Measurements from ENCODE around the gene FAF1. TPM values are rescaled to one million over a fixed set of nuclear protein-coding genes. Genes with fewer than 3 reads are reported as not detected.
A peak's percentile ranks its signal among the peaks of the same experiment; 100 is the strongest.
"Not testable (repeated sequence)": the region's sequence is repeated elsewhere in the genome, so short reads cannot be mapped to it uniquely, and the experiment has no call there.

The FAF1 gene
- total and polyA plus RNA-seq, 4 donors: 27.2 to 51.6 (median 37.1) TPM

GRCh38 chr1:50959303-50959912 lies 659 bp downstream of the FAF1 start:
- DNase-seq (peak; percentile 27 to 33 (median 27)), ATAC-seq (ENCODE audit: insufficient read depth, low FRiP score) (no peak)
- H3K9me3 ChIP-seq (ENCODE audit: control insufficient read depth in 4 of 4, insufficient read depth in 3 of 4, low read length in 3 of 4): no peaks in the 10 kb centered on the region
- peaks cover 0 to 2% (median 0%) of the 10 kb centered on the region in 3 donors for H3K27me3 ChIP-seq (ENCODE audit: control insufficient read depth in 3 of 3, insufficient read depth in 3 of 3, low read length in 2 of 3)
- H3K4me1 ChIP-seq (ENCODE audit: control insufficient read depth in 5 of 5, insufficient read depth in 5 of 5, low read length in 5 of 5): peaks cover 0 to 10% (median 2%) of the 10 kb centered on the region in 5 donors
- peak overlapping the region in 1 of 2 donors; percentile 85 for H3K9ac ChIP-seq (ENCODE audit: insufficient read depth in 1 of 2, low read length in 2 of 2)
- TF ChIP-seq, protein P1, sequence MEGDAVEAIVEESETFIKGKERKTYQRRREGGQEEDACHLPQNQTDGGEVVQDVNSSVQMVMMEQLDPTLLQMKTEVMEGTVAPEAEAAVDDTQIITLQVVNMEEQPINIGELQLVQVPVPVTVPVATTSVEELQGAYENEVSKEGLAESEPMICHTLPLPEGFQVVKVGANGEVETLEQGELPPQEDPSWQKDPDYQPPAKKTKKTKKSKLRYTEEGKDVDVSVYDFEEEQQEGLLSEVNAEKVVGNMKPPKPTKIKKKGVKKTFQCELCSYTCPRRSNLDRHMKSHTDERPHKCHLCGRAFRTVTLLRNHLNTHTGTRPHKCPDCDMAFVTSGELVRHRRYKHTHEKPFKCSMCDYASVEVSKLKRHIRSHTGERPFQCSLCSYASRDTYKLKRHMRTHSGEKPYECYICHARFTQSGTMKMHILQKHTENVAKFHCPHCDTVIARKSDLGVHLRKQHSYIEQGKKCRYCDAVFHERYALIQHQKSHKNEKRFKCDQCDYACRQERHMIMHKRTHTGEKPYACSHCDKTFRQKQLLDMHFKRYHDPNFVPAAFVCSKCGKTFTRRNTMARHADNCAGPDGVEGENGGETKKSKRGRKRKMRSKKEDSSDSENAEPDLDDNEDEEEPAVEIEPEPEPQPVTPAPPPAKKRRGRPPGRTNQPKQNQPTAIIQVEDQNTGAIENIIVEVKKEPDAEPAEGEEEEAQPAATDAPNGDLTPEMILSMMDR (IDR thresholded peaks at IDR 0.05; ENCODE audit: control extremely low read depth, extremely low read depth): no peak
- 0 to 1% methylated on average over 36 to 38 of the region's 38 CpGs for WGBS, 2 donors
- peaks cover 0 to 2% (median 0%) of the 10 kb centered on the region in 4 donors for H3K36me3 ChIP-seq (ENCODE audit: control insufficient read depth in 4 of 4, insufficient read depth in 4 of 4, low read length in 4 of 4)
- peak overlapping the region; percentile 85 to 91 for H3K27ac ChIP-seq (ENCODE audit: low read depth in 1 of 2, low read length in 1 of 2)
- peak overlapping the region; percentile 97 for H3K4me3 ChIP-seq

- TF ChIP-seq, protein P1 (IDR thresholded peaks at IDR 0.05; ENCODE audit: control extremely low read depth, extremely low read depth): no peak
- no peak overlapping the region for H3K27ac ChIP-seq (ENCODE audit: low read depth in 1 of 2, low read length in 1 of 2)
- H3K4me1 ChIP-seq (ENCODE audit: control insufficient read depth in 5 of 5, insufficient read depth in 5 of 5, low read length in 5 of 5): peaks cover 0 to 7% (median 2%) of the 10 kb centered on the region in 5 donors
- DNase-seq (no peak), ATAC-seq (ENCODE audit: insufficient read depth, low FRiP score) (no peak)
- H3K9me3 ChIP-seq (ENCODE audit: control insufficient read depth in 4 of 4, insufficient read depth in 3 of 4, low read length in 3 of 4): no peaks in the 10 kb centered on the region
- 65 to 84% methylated on average over 1 of the region's 1 CpG for WGBS, 2 donors
- peaks cover 0 to 3% (median 0%) of the 10 kb centered on the region in 4 donors for H3K36me3 ChIP-seq (ENCODE audit: control insufficient read depth in 4 of 4, insufficient read depth in 4 of 4, low read length in 4 of 4)
- H3K27me3 ChIP-seq (ENCODE audit: control insufficient read depth in 3 of 3, insufficient read depth in 3 of 3, low read length in 2 of 3): no peaks in the 10 kb centered on the region
- H3K9ac ChIP-seq (ENCODE audit: insufficient read depth in 1 of 2, low read length in 2 of 2): no peak overlapping the region
- H3K4me3 ChIP-seq: no peak overlapping the region
Observed at GRCh38 chr1:50955116-50955515, 5.0 kb downstream of the FAF1 start.

DNA sequence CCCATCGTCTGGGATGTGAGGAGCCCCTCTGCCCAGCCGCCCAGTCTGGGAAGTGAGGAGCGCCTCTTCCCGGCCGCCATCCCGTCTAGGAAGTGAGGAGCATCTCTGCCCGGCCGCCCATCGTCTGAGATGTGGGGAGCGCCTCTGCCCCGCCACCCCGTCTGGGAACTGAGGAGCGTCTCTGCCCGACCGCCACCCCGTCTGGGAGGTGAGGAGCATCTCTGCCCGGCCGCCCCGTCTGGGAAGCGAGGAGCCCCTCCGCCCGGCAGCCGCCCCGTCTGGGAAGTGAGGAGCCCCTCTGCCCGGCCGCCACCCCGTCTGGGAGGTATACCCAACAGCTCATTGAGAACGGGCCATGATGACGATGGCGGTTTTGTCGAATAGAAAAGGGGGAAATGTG lies 7.5 kb downstream of the FAF1 start:
- not testable (repeated sequence) for H3K4me1 ChIP-seq (ENCODE audit: control insufficient read depth in 5 of 5, insufficient read depth in 5 of 5, low read length in 5 of 5)
- WGBS, 2 donors: 93 to 96% methylated on average over 28 to 31 of the region's 31 CpGs

DNA sequence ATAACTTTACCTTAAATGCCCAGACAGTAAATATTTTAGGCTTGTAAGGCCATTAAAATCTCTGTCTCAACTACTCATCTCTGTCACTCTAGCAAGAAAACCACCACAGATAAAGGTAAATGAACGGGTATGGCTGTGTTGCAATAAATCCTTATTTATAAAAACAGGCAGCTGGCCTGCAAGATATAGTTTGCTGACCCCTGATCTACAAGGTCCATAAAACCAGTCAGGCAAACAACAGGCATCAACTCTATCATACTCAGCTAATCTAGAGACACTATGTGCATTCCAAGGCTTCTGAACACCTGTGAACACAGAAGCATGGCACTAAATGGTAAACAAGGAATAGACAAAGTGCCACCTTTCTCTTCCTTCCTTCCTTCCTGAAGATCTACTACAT lies 9.7 kb downstream of the FAF1 start:
- no peaks in the 10 kb centered on the region for H3K27me3 ChIP-seq (ENCODE audit: control insufficient read depth in 3 of 3, insufficient read depth in 3 of 3, low read length in 2 of 3)

More for the DNA sequence above, 7.5 kb downstream of the FAF1 start:
- not testable (repeated sequence) for ATAC-seq (ENCODE audit: insufficient read depth, low FRiP score); H3K9ac ChIP-seq (ENCODE audit: insufficient read depth in 1 of 2, low read length in 2 of 2); H3K27me3 ChIP-seq (ENCODE audit: control insufficient read depth in 3 of 3, insufficient read depth in 3 of 3, low read length in 2 of 3); H3K36me3 ChIP-seq (ENCODE audit: control insufficient read depth in 4 of 4, insufficient read depth in 4 of 4, low read length in 4 of 4); H3K9me3 ChIP-seq (ENCODE audit: control insufficient read depth in 4 of 4, insufficient read depth in 3 of 4, low read length in 3 of 4); H3K27ac ChIP-seq (ENCODE audit: low read depth in 1 of 2, low read length in 1 of 2); DNase-seq; H3K4me3 ChIP-seq

More for the DNA sequence above, 9.7 kb downstream of the FAF1 start:
- WGBS, 2 donors: 34 to 67% methylated on average over 1 of the region's 1 CpG
- DNase-seq: no peak
- Histone ChIP-seq H3K4me3 (no peak overlapping the region), H3K36me3 (ENCODE audit: control insufficient read depth in 4 of 4, insufficient read depth in 4 of 4, low read length in 4 of 4) (peaks cover 0 to 3% (median 0%) of the 10 kb centered on the region in 4 donors), H3K9me3 (ENCODE audit: control insufficient read depth in 4 of 4, insufficient read depth in 3 of 4, low read length in 3 of 4) (no peaks in the 10 kb centered on the region), H3K27ac (ENCODE audit: low read depth in 1 of 2, low read length in 1 of 2) (no peak overlapping the region), H3K4me1 (ENCODE audit: control insufficient read depth in 5 of 5, insufficient read depth in 5 of 5, low read length in 5 of 5) (peaks cover 0 to 6% (median 0%) of the 10 kb centered on the region in 5 donors), H3K9ac (ENCODE audit: insufficient read depth in 1 of 2, low read length in 2 of 2) (no peak overlapping the region)
- TF ChIP-seq, protein P1 (IDR thresholded peaks at IDR 0.05; ENCODE audit: control extremely low read depth, extremely low read depth): no peak
- ATAC-seq (ENCODE audit: insufficient read depth, low FRiP score): no peak
